CD14-positive monocyte (primary cell): ENCODE data around the gene TTLL13. TPM values are rescaled to one million over a fixed set of nuclear protein-coding genes. Genes with fewer than 3 reads are reported as not detected.

Experiments used
- DNase-seq, 3 donors: peaks; one replicate each; pipeline ENCODE4 v3.0.0-alpha.2; 2011 to 2022
- H2AFZ ChIP-seq: 2 replicates; pipeline ENCODE4 v1.6.0; 2012; ENCODE audit warnings: mild to moderate bottlenecking, low read depth, low read length, inconsistent platforms; ENCODE audit not compliant: insufficient read depth, poor library complexity, severe bottlenecking
- H3K27ac ChIP-seq, 2 donors: 1 replicate in 1 of 2; 2 replicates in 1 of 2; pipeline ENCODE4 v1.5.1; 2012 to 2013; ENCODE audit warnings: low read length in 2 of 2, control low read depth in 1 of 2, inconsistent platforms in 1 of 2, low read depth in 1 of 2, mild to moderate bottlenecking in 1 of 2
- H3K27me3 ChIP-seq, 2 donors: one replicate each; pipeline versions ENCODE4 v1.6.0 to v1.6.1; 2011 to 2013; ENCODE audit warnings: low read length in 2 of 2; ENCODE audit not compliant: control insufficient read depth in 2 of 2, insufficient read depth in 2 of 2
- H3K36me3 ChIP-seq, 2 donors: replicated peaks in 1 of 2; 1 replicate in 1 of 2; 2 replicates in 1 of 2; pipeline versions ENCODE4 v1.5.1 to v1.6.1; 2012 to 2013; ENCODE audit warnings: low read length in 2 of 2, control low read depth in 1 of 2, inconsistent platforms in 1 of 2, mild to moderate bottlenecking in 1 of 2; ENCODE audit not compliant: insufficient read depth in 2 of 2, control insufficient read depth in 1 of 2
- H3K4me1 ChIP-seq, 2 donors: 1 replicate in 1 of 2; 2 replicates in 1 of 2; pipeline versions ENCODE4 v1.5.1 to v1.6.1; 2012 to 2013; ENCODE audit warnings: low read length in 2 of 2, control low read depth in 1 of 2, inconsistent platforms in 1 of 2, mild to moderate bottlenecking in 1 of 2, moderate library complexity in 1 of 2; ENCODE audit not compliant: insufficient read depth in 2 of 2, control insufficient read depth in 1 of 2
- H3K4me2 ChIP-seq: replicated peaks from 2 replicates; pipeline ENCODE3; 2012; ENCODE audit warnings: low read length, moderate library complexity, mild to moderate bottlenecking; ENCODE audit not compliant: poor library complexity, severe bottlenecking; ENCODE audit errors: extremely low read depth
- H3K4me3 ChIP-seq, 3 experiments: fragments of 200-600 bp in 1 of 3; sonication (generic) in 1 of 3; replicated peaks in 1 of 3; 1 replicate in 2 of 3; 2 replicates in 1 of 3; pipeline ENCODE4 v1.5.1; 2011 to 2013; ENCODE audit warnings: low read length in 3 of 3, mild to moderate bottlenecking in 3 of 3, control low read depth in 2 of 3, low read depth in 2 of 3, inconsistent platforms in 1 of 3, moderate library complexity in 1 of 3
- H3K79me2 ChIP-seq: 2 replicates; pipeline ENCODE4 v1.6.0; 2012; ENCODE audit warnings: mild to moderate bottlenecking, control low read depth, inconsistent platforms, low read length, moderate library complexity; ENCODE audit not compliant: insufficient read depth
- H3K9ac ChIP-seq: 2 replicates; pipeline ENCODE4 v1.6.0; 2017; ENCODE audit warnings: low read length, mild to moderate bottlenecking; ENCODE audit not compliant: insufficient read depth, poor library complexity, severe bottlenecking
- H3K9me3 ChIP-seq, 2 donors: replicated peaks in 1 of 2; 1 replicate in 1 of 2; 2 replicates in 1 of 2; pipeline versions ENCODE4 v1.5.1 to v1.6.1; 2012 to 2013; ENCODE audit warnings: low read length in 2 of 2, control low read depth in 1 of 2; ENCODE audit not compliant: control insufficient read depth in 1 of 2, insufficient read depth in 1 of 2
- H4K20me1 ChIP-seq: 2 replicates; pipeline ENCODE4 v1.6.0; 2012; ENCODE audit warnings: mild to moderate bottlenecking, low read length, control low read depth, moderate library complexity; ENCODE audit not compliant: insufficient read depth
- H3K27ac Mint-ChIP-seq, 7 donors: one replicate each; pipeline ENCODE4 v1.8.0; 2020; ENCODE audit warnings: mild to moderate bottlenecking in 7 of 7, mixed read lengths in 7 of 7, moderate library complexity in 6 of 7, inconsistent platforms in 2 of 7
- H3K27me3 Mint-ChIP-seq, 3 donors: one replicate each; pipeline ENCODE4 v1.8.0; 2021 to 2022; ENCODE audit warnings: low read depth in 3 of 3, mild to moderate bottlenecking in 3 of 3, mixed read lengths in 3 of 3, moderate library complexity in 3 of 3, inconsistent platforms in 1 of 3
- H3K36me3 Mint-ChIP-seq, 2 donors: one replicate each; pipeline ENCODE4 v1.8.0; 2020; ENCODE audit warnings: mixed read lengths in 2 of 2, inconsistent platforms in 1 of 2, mild to moderate bottlenecking in 1 of 2
- H3K4me1 Mint-ChIP-seq: one replicate; pipeline ENCODE4 v1.8.0; 2020; ENCODE audit warnings: mild to moderate bottlenecking, mixed read lengths
- H3K4me3 Mint-ChIP-seq, 2 donors: one replicate each; pipeline ENCODE4 v1.8.0; 2020; ENCODE audit warnings: mild to moderate bottlenecking in 2 of 2, mixed read lengths in 2 of 2, moderate library complexity in 1 of 2
- H3K9me3 Mint-ChIP-seq, 7 donors: one replicate each; pipeline ENCODE4 v1.8.0; 2020 to 2022; ENCODE audit warnings: mixed read lengths in 7 of 7, mild to moderate bottlenecking in 6 of 7, moderate library complexity in 6 of 7, inconsistent platforms in 2 of 7
- CTCF ChIP-seq: fragments of 200-600 bp; IDR thresholded peaks from one replicate; pipeline ENCODE4 v1.8.0; 2022; ENCODE audit warnings: antibody characterized with exemption, mild to moderate bottlenecking
- WGBS: methylation state at CpG from one replicate; pipeline ENCODE4 v1.1.5; 2013; ENCODE audit warnings: missing lambda C conversion rate; ENCODE audit not compliant: insufficient coverage; 5-methylcytosine and 5-hydroxymethylcytosine counted together
- intact Hi-C, 2 donors: fragments of 100-400 bp; cut with micrococcal nuclease; formaldehyde crosslinking; loops; one replicate each; pipeline versions ENCODE4 v1.15.0 to v1.15.1; 2023
- polyA plus RNA-seq, 3 donors: library from polyadenylated mRNA; depleted of rRNA in 1 of 3; unstranded in 2 of 3; stranded (reverse) in 1 of 3; fragments of 300-500 nt in 2 of 3; fragments of >200 nt in 1 of 3; fragmentation: Illumina TruSeq in 2 of 3; gene quantifications; 1 replicate in 2 of 3; 2 replicates in 1 of 3; pipeline ENCODE4 v1.2.3, GENCODE V29; 2012 to 2021

TTLL13 gene
- polyA plus RNA-seq, 3 donors: 0.08 to 0.13 TPM; not detected in 1

- intact Hi-C loops: no loop called here
- Mint-ChIP-seq H3K27me3 (peaks cover 2 to 4% (median 2%) of the 10 kb centered on the region in 3 donors), H3K9me3 (peaks cover 0 to 5% (median 0%) of the 10 kb centered on the region in 7 donors), H3K4me3 (no peak overlapping the region), H3K4me1 (peaks cover 10% of the 10 kb centered on the region), H3K27ac (no peak overlapping the region), H3K36me3 (peaks cover 9 to 14% of the 10 kb centered on the region in 2 donors)
- Histone ChIP-seq H3K4me2 (no peak overlapping the region), H3K9ac (no peak overlapping the region), H3K9me3 (no peaks in the 10 kb centered on the region), H3K27ac (no peak overlapping the region), H3K4me3 (no peak overlapping the region), H3K4me1 (peaks cover 2 to 3% of the 10 kb centered on the region in 2 donors), H4K20me1 (no peaks in the 10 kb centered on the region), H3K36me3 (peaks cover 8 to 13% of the 10 kb centered on the region in 2 donors), H3K27me3 (no peaks in the 10 kb centered on the region), H2AFZ (no peak overlapping the region), H3K79me2 (no peaks in the 10 kb centered on the region)
- no peak for TF ChIP-seq CTCF
- DNase-seq: no peak
- WGBS: 98% methylated on average over 6 of the region's 10 CpGs
These were observed 5.3 kb upstream of the TTLL13 start for GRCh38 chr15:90243943-90244639.

GRCh38 chr15:90248789-90249202, 560 bp upstream of the TTLL13 start:
- no peak for DNase-seq
- Histone ChIP-seq H3K4me1 (peaks cover 12 to 14% of the 10 kb centered on the region in 2 donors), H3K4me2 (peak overlapping the region; percentile 97), H3K27me3 (peaks cover 0 to 5% of the 10 kb centered on the region in 2 donors), H3K9ac (no peak overlapping the region), H3K79me2 (no peaks in the 10 kb centered on the region), H3K27ac (no peak overlapping the region), H2AFZ (no peak overlapping the region), H3K36me3 (no peaks in the 10 kb centered on the region), H3K9me3 (no peaks in the 10 kb centered on the region), H4K20me1 (no peaks in the 10 kb centered on the region), H3K4me3 (peak overlapping the region in 2 of 3 experiments; percentile 28 to 73)
- WGBS: 82% methylated on average over 5 of the region's 6 CpGs
- intact Hi-C loops: no loop called here
- Mint-ChIP-seq H3K9me3 (peaks cover 0 to 3% (median 0%) of the 10 kb centered on the region in 7 donors), H3K27me3 (peaks cover 4 to 15% (median 14%) of the 10 kb centered on the region in 3 donors), H3K36me3 (no peaks in the 10 kb centered on the region), H3K27ac (peak overlapping the region in 2 of 7 donors; percentile 50 to 76), H3K4me1 (peaks cover 16% of the 10 kb centered on the region), H3K4me3 (peak overlapping the region; percentile 70 to 86)
- no peak for TF ChIP-seq CTCF
